Calu3 (cell line): Measurements from ENCODE around the gene ADSL. TPM values are rescaled to one million over a fixed set of nuclear protein-coding genes. Genes with fewer than 3 reads are reported as not detected.
A peak's percentile ranks its signal among the peaks of the same experiment; 100 is the strongest.

Experiments used
- BruUV-seq: library from RNA; stranded (reverse); fragments of 400-500 nt; replicated peaks from 2 replicates; lab custom pipeline; 2021; lab: Mats Ljungman, UMichigan
- CTCF ChIA-PET: fragments of 300-600 bp; sonication (Branson Sonifier 250); formaldehyde crosslinking; loops from one replicate; lab custom pipeline; 2022; ENCODE audit warnings: antibody characterized with exemption; lab: Charles Lee
- DNase-seq: peaks from one replicate; pipeline ENCODE4 v3.0.0; 2022
- H3K27ac Mint-ChIP-seq: one replicate; pipeline ENCODE4 v1.8.0; 2022; ENCODE audit warnings: mixed read lengths; ENCODE audit not compliant: unreplicated experiment
- H3K27me3 Mint-ChIP-seq: one replicate; pipeline ENCODE4 v1.8.0; 2022; ENCODE audit warnings: mixed read lengths; ENCODE audit not compliant: unreplicated experiment
- H3K36me3 Mint-ChIP-seq: one replicate; pipeline ENCODE4 v1.8.0; 2022; ENCODE audit warnings: mild to moderate bottlenecking, moderate library complexity, mixed read lengths; ENCODE audit not compliant: insufficient read depth, unreplicated experiment
- H3K4me1 Mint-ChIP-seq: one replicate; pipeline ENCODE4 v1.8.0; 2022; ENCODE audit warnings: mild to moderate bottlenecking, low read depth, mixed read lengths; ENCODE audit not compliant: unreplicated experiment
- H3K4me3 Mint-ChIP-seq: one replicate; pipeline ENCODE4 v1.8.0; 2022; ENCODE audit warnings: mild to moderate bottlenecking, low read depth, moderate library complexity, mixed read lengths; ENCODE audit not compliant: unreplicated experiment
- H3K9me3 Mint-ChIP-seq: one replicate; pipeline ENCODE4 v1.8.0; 2022; ENCODE audit warnings: low read depth, mixed read lengths; ENCODE audit not compliant: unreplicated experiment
- CTCF ChIP-seq: fragments of 200-600 bp; IDR thresholded peaks from one replicate; pipeline ENCODE4 v1.8.0; 2022; ENCODE audit warnings: antibody characterized with exemption; ENCODE audit not compliant: unreplicated experiment
- intact Hi-C: fragments of 100-400 bp; cut with micrococcal nuclease; formaldehyde crosslinking; loops from one replicate; pipeline ENCODE4 v1.10.0; 2022; ENCODE audit not compliant: unreplicated experiment
- total RNA-seq: library from RNA; stranded (reverse); gene quantifications from 2 replicates; pipeline ENCODE4 v1.2.3, GENCODE V29; 2022

ADSL gene
- total RNA-seq, 1 experiment from 2014 or later, result 96.3 TPM

GRCh38 chr22:40416636-40417035 lies 70.3 kb downstream of the ADSL start:
- no peak for DNase-seq
- BruUV-seq, result no TSS peak
- CTCF ChIA-PET, result no interaction called here
- no peaks in the 10 kb centered on the region for H3K27me3 Mint-ChIP-seq
- H3K4me1 Mint-ChIP-seq, result no peaks in the 10 kb centered on the region
- intact Hi-C loops, result no loop called here
- TF ChIP-seq CTCF, result no peak
- H3K36me3 Mint-ChIP-seq, result peaks cover 32% of the 10 kb centered on the region
- H3K27ac Mint-ChIP-seq, result peak overlapping the region; percentile 18
- peaks cover 2% of the 10 kb centered on the region for H3K9me3 Mint-ChIP-seq
- no peak overlapping the region for H3K4me3 Mint-ChIP-seq

GRCh38 chr22:40417041-40417440 lies 70.7 kb downstream of the ADSL start:
- intact Hi-C loops, result no loop called here
- no peak for TF ChIP-seq CTCF
- no TSS peak for BruUV-seq
- peaks cover 2% of the 10 kb centered on the region for H3K9me3 Mint-ChIP-seq
- no peak overlapping the region for H3K4me3 Mint-ChIP-seq
- no peak for DNase-seq
- CTCF ChIA-PET, result no interaction called here
- no peaks in the 10 kb centered on the region for H3K4me1 Mint-ChIP-seq
- H3K27me3 Mint-ChIP-seq, result no peaks in the 10 kb centered on the region
- H3K36me3 Mint-ChIP-seq, result peaks cover 28% of the 10 kb centered on the region
- H3K27ac Mint-ChIP-seq, result no peak overlapping the region

- intact Hi-C loops, result no loop called here
- no TSS peak for BruUV-seq
- H3K36me3 Mint-ChIP-seq, result peaks cover 22% of the 10 kb centered on the region
- H3K4me1 Mint-ChIP-seq, result no peaks in the 10 kb centered on the region
- no peak overlapping the region for H3K4me3 Mint-ChIP-seq
- no peak for TF ChIP-seq CTCF
- no peaks in the 10 kb centered on the region for H3K9me3 Mint-ChIP-seq
- H3K27ac Mint-ChIP-seq, result no peak overlapping the region
- H3K27me3 Mint-ChIP-seq, result no peaks in the 10 kb centered on the region
- no peak for DNase-seq
- CTCF ChIA-PET, result no interaction called here
These were observed 71.6 kb downstream of the ADSL start for GRCh38 chr22:40417881-40418280.

GRCh38 chr22:40418366-40419201 lies 72.3 kb downstream of the ADSL start:
- H3K36me3 Mint-ChIP-seq, result peaks cover 29% of the 10 kb centered on the region
- H3K4me3 Mint-ChIP-seq, result no peak overlapping the region
- H3K27me3 Mint-ChIP-seq, result no peaks in the 10 kb centered on the region
- CTCF ChIA-PET, result interaction anchor here (0.6 to 0.8 kb wide), 2 partner anchors 168 to 234 kb away, joined by 3 to 4 read pairs; no protein-coding TSS in a partner anchor
- intact Hi-C loops, result no loop called here
- H3K9me3 Mint-ChIP-seq, result no peaks in the 10 kb centered on the region
- no peak for TF ChIP-seq CTCF
- BruUV-seq, result no TSS peak
- no peaks in the 10 kb centered on the region for H3K4me1 Mint-ChIP-seq
- DNase-seq, result no peak
- H3K27ac Mint-ChIP-seq, result no peak overlapping the region
